A673 (cell line): ENCODE results near the gene KAT7. TPM values are rescaled to one million over a fixed set of nuclear protein-coding genes. Genes with fewer than 3 reads are reported as not detected.
"Not testable (repeated sequence)": the region's sequence is repeated elsewhere in the genome, so short reads cannot be mapped to it uniquely, and the experiment has no call there.

ENCODE experiments used
- BruUV-seq: library from RNA; stranded (reverse); fragments of 400-500 nt; replicated peaks from 2 replicates; lab custom pipeline; 2021; lab: Mats Ljungman, UMichigan
- CTCF ChIA-PET: fragments of 300-600 bp; sonication (Branson Sonifier 250); formaldehyde crosslinking; loops from one replicate; lab custom pipeline; 2022; ENCODE audit warnings: antibody characterized with exemption; lab: Charles Lee
- POLR2A ChIA-PET: fragments of 300-600 bp; sonication (Branson Sonifier 250); formaldehyde crosslinking; loops from one replicate; lab custom pipeline; 2022; ENCODE audit warnings: antibody characterized with exemption; ENCODE audit not compliant: low non-redundant PET; lab: Charles Lee
- DNase-seq: peaks from one replicate; pipeline ENCODE4 v3.0.0-alpha.2; 2015; ENCODE audit warnings: low spot score
- H3K27ac ChIP-seq: fragments of 200-600 bp; sonication (generic); 2 replicates; pipeline ENCODE4 v1.5.1; 2016; ENCODE audit warnings: mixed run types, low read depth, mild to moderate bottlenecking, mixed read lengths, antibody characterized with exemption, low read length; ENCODE audit not compliant: poor library complexity, severe bottlenecking
- H3K27me3 ChIP-seq: fragments of 200-600 bp; sonication (generic); replicated peaks from 2 replicates; pipeline ENCODE4 v1.6.1; 2017; ENCODE audit warnings: mixed run types, low read depth, mild to moderate bottlenecking, mixed read lengths, antibody characterized with exemption, low read length; ENCODE audit not compliant: insufficient read depth, poor library complexity
- H3K36me3 ChIP-seq: fragments of 200-600 bp; sonication (generic); 2 replicates; pipeline ENCODE4 v1.6.1; 2016; ENCODE audit warnings: mixed run types, mild to moderate bottlenecking, mixed read lengths, antibody characterized with exemption, low read length; ENCODE audit not compliant: insufficient read depth, poor library complexity, severe bottlenecking
- H3K4me1 ChIP-seq: fragments of 200-600 bp; sonication (generic); 2 replicates; pipeline ENCODE4 v1.6.1; 2017; ENCODE audit warnings: mixed run types, mild to moderate bottlenecking, mixed read lengths, antibody characterized with exemption, low read length; ENCODE audit not compliant: insufficient read depth, poor library complexity, severe bottlenecking
- H3K4me3 ChIP-seq: fragments of 200-600 bp; sonication (generic); 2 replicates; pipeline ENCODE4 v1.5.1; 2016; ENCODE audit warnings: low read depth, mixed run types, mild to moderate bottlenecking, mixed read lengths, low read length; ENCODE audit not compliant: poor library complexity, severe bottlenecking
- H3K9me3 ChIP-seq: fragments of 200-600 bp; sonication (generic); 2 replicates; pipeline ENCODE4 v1.6.1; 2016; ENCODE audit warnings: mixed run types, low read depth, mild to moderate bottlenecking, mixed read lengths, antibody characterized with exemption, low read length; ENCODE audit not compliant: poor library complexity, severe bottlenecking
- EZH2 ChIP-seq: fragments of 200-600 bp; sonication (generic); IDR thresholded peaks from 2 replicates; pipeline ENCODE4 v1.6.1; 2017; ENCODE audit warnings: borderline replicate concordance, low read depth, mild to moderate bottlenecking, mixed read lengths, antibody characterized with exemption, low read length; ENCODE audit not compliant: poor library complexity, severe bottlenecking
- intact Hi-C: fragments of 100-400 bp; cut with micrococcal nuclease; formaldehyde crosslinking; loops from one replicate; pipeline ENCODE4 v1.10.0; 2022; ENCODE audit not compliant: unreplicated experiment
- total RNA-seq: library from RNA; stranded (reverse); gene quantifications from 2 replicates; pipeline ENCODE4 v1.2.3, GENCODE V29; 2021
- TF ChIP-seq, protein P1 (sequence below): fragments of 300-800, 200-600 bp; sonication (generic); conservative IDR thresholded peaks from 2 replicates; pipeline ENCODE4 v1.5.1; 2017; ENCODE audit warnings: low read depth, mild to moderate bottlenecking, antibody characterized with exemption, low read length, moderate library complexity, mixed read lengths

KAT7 gene
- total RNA-seq, 1 experiment from 2014 or later = 94.0 TPM

DNA sequence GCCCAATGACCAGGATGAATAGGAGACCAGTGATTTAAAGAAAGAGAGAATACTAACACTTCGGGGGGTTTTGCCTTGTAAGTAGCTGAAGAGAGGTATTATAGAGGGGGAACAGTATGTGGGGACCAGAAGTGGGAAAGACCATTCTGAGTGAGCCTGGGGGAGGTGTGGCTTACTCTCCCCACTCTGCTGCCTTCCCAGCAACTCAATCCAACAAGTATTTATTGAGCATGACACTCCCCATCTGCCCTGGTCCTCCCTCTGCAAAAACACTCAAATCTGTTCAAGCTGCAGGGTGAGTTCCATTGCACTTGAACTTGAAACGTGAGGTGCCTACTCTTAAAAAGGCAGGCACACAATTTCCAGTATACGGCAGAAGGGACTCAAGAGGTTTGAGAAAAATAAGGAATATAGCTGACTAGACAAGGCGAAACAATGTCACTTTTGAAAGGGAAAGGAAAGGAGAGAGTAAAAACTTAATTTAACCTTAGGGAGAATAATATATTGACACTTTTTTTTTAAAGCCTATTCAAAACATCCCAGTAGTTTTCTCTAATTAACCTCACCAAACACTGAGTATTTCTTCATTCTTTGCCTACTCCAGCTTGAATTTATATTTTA, 32.7 kb upstream of the KAT7 start:
- no peaks in the 10 kb centered on the region for H3K36me3 ChIP-seq
- H3K4me3 ChIP-seq = no peak overlapping the region
- ChIA-PET POLR2A (interaction anchor here (0.7 kb wide), 1 partner anchor 8 kb away, joined by 7 read pairs; the partner anchor contains the start of gene FAM117A), CTCF (interaction anchor here (0.6 kb wide), 1 partner anchor 447 kb away, joined by 3 read pairs; no protein-coding TSS in a partner anchor)
- BruUV-seq = no TSS peak
- H3K27me3 ChIP-seq = no peaks in the 10 kb centered on the region
- no peak for DNase-seq
- no peak overlapping the region for H3K27ac ChIP-seq
- no peak for TF ChIP-seq EZH2
- TF ChIP-seq, protein P1, sequence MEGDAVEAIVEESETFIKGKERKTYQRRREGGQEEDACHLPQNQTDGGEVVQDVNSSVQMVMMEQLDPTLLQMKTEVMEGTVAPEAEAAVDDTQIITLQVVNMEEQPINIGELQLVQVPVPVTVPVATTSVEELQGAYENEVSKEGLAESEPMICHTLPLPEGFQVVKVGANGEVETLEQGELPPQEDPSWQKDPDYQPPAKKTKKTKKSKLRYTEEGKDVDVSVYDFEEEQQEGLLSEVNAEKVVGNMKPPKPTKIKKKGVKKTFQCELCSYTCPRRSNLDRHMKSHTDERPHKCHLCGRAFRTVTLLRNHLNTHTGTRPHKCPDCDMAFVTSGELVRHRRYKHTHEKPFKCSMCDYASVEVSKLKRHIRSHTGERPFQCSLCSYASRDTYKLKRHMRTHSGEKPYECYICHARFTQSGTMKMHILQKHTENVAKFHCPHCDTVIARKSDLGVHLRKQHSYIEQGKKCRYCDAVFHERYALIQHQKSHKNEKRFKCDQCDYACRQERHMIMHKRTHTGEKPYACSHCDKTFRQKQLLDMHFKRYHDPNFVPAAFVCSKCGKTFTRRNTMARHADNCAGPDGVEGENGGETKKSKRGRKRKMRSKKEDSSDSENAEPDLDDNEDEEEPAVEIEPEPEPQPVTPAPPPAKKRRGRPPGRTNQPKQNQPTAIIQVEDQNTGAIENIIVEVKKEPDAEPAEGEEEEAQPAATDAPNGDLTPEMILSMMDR = no peak
- H3K4me1 ChIP-seq = no peaks in the 10 kb centered on the region
- H3K9me3 ChIP-seq = no peaks in the 10 kb centered on the region
- intact Hi-C loops = no loop called here

DNA sequence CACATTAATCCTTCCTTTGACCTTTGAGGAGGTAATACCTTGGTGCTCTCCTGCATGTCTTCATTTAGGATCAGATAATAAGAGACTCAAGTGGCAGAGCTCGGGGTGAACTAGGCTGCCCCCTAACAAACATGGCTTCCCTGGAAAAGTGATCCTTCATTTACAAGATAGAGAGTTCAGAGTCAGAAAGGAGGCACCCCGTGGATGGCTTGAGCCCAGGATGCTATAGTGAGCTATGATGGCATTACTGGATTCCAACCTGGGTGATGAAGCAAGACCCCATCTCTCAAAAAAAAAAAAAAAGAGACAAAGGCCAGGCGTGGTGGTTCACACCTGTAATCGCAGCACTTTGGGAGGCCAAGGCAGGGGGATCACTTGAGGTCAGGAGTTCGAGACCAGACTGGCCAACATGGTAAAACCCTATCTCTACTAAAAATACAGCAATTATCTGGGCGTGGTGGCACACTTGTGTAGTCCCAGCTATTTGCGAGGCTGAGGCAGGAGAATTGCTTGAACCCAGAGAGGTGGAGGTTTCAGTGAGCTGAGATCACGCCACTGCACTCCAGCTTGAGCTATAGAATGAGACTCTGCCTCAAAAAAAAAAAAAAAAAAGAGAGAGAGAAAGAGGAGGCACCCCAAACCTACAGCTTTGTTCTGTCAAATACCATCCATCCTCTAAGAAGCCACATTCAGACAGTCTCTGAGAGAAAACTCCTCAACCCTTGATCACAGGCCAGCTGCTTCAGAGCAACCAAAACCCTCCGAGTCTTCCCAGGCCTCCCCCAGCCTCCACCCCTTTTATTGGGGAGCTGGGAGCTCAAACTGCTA, 31.9 kb upstream of the KAT7 start:
- Histone ChIP-seq H3K27me3 (no peaks in the 10 kb centered on the region), H3K27ac (no peak overlapping the region), H3K4me1 (no peaks in the 10 kb centered on the region), H3K9me3 (no peaks in the 10 kb centered on the region), H3K36me3 (no peaks in the 10 kb centered on the region), H3K4me3 (no peak overlapping the region)
- no TSS peak for BruUV-seq
- ChIA-PET POLR2A (interaction anchor here (0.7 kb wide), 1 partner anchor 115 kb away, joined by 5 read pairs; no protein-coding TSS in a partner anchor), CTCF (interaction anchor here (0.6 kb wide), 1 partner anchor 446 kb away, joined by 3 read pairs; no protein-coding TSS in a partner anchor)
- intact Hi-C loops = no loop called here
- DNase-seq = no peak
- TF ChIP-seq, protein P1 = no peak
- TF ChIP-seq EZH2 = no peak

DNA sequence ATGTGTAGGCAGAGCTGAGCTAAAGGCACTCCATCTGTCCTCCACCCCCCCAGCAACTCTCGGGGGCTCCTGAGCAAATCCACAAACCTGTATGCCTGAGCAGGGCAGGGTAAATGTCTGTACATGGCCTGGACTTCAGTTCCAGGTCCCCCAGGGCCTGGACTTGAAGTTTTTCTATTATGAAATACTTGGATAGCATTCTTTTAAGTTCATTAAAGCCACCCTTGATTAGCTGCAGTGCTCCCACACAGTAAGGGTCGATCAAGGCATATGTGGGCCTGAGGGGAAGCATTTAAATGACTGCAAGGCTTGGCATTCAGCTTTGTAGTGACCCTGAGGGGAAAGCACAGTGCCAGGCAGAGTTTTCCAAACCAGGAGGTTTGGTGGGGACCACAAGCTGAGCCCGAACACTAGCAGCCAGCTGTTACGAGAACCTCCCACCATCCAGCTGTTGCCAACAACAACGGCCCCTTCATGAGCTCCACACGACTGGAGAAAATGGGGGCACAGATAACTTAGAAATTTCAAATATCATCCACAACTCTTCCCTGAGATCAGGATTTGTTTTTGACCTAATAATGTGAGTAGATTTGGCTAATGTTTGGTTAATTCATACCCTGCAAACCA, 31.2 kb upstream of the KAT7 start:
- no peak for DNase-seq
- Histone ChIP-seq H3K4me3 (no peak overlapping the region), H3K9me3 (no peaks in the 10 kb centered on the region), H3K27ac (no peak overlapping the region), H3K27me3 (no peaks in the 10 kb centered on the region), H3K36me3 (no peaks in the 10 kb centered on the region), H3K4me1 (no peaks in the 10 kb centered on the region)
- intact Hi-C loops = no loop called here
- POLR2A ChIA-PET = interaction anchor here (0.6 kb wide), 1 partner anchor 543 kb away, joined by 3 read pairs; no protein-coding TSS in a partner anchor
- BruUV-seq = no TSS peak
- CTCF ChIA-PET = no interaction called here
- TF ChIP-seq EZH2 = no peak
- TF ChIP-seq, protein P1 = no peak

DNA sequence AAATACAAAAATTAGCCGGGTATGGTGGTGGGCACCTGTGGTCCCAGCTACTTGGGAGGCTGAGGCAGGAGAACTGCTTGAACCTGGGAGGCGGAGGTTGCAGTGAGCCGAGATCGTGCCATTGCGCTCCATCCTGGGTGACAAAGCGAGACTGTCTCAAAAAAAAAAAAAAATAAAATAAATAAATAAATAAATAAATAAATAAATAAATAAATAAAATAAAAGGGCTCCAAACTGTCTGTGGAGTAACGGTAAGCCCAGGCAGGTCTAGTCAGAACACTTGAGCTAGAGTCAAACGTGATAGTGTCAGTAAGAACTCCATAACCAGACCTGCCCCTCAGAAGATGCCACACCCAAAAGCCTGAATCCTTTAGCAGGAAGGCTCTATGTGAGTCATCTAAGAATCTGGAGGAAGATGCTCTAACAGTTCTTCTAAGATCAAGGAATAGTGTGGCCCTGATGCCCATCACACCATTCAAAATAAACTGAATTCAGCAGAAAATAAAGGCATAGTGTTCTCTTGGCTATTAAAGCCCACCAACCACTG, 29.9 kb upstream of the KAT7 start:
- H3K27ac ChIP-seq, DNase-seq, H3K4me3 ChIP-seq, H3K4me1 ChIP-seq, CTCF ChIA-PET, BruUV-seq, H3K27me3 ChIP-seq, H3K9me3 ChIP-seq, intact Hi-C loops, POLR2A ChIA-PET, H3K36me3 ChIP-seq: not testable (repeated sequence)
